GM21529 (cell line): ENCODE measurements around the gene AHNAK.
"Not testable (repeated sequence)": the region's sequence is repeated elsewhere in the genome, so short reads cannot be mapped to it uniquely, and the experiment has no call there.

Experiments used
- ATAC-seq: cut with Tn5 transposase; IDR thresholded peaks from one replicate; pipeline ENCODE4 v1.9.1; 2021; ENCODE audit not compliant: unreplicated experiment

AHNAK gene

DNA sequence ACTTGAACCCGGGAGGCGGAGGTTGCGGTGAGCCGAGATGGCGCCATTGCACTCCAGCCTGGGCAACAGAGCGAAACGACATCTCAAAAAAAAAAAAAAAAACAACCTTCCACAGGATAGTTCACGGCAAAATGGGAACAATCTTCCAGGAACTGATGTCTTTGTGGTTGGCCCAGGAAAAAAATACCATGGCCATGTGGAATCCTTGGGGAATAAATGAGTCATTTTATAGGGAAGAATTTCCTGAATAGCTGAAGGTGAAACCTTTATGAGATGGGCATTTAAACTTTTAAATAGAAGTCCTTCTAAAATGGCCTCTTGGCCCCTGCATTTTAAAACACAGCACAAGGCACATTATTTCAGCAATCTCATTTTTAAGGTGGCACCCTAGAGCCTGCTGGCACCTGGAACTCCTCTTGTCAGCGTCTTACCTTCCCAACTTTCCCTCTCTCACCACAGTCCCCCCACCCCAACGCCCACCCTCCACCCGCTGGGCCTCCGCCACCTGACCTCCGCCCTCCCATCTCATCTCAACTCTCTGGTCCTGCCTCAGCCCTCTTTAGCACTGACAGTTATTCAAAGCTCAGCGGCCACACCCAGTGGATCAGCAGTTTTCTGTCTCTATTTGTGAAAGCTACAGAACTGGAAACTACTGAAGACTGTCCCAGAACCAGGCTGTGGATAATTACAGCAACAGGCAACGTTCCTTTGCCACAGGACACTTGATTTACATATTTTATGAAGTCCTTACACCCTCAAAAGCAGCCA, 84.7 kb downstream of the AHNAK start:
- ATAC-seq, result no peak

DNA sequence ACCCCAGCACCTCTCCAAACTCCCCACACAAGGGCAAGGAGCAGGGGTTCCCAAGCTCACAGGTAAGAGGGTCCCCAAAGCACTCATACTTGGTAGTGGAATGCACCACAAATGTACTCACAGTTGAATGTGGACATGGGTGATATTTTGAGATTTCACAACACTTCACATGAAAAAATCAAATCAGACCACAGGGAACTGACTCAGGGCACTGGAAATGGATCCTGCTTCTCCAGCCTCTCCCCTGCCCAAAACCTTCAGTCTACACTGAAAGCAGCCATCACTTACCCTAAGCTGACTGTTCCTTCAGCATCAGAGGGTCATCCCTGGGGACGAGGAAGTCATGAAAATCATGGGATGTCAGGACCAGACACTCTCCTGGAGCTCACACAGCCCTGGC, 87.5 kb downstream of the AHNAK start:
- no peak for ATAC-seq

DNA sequence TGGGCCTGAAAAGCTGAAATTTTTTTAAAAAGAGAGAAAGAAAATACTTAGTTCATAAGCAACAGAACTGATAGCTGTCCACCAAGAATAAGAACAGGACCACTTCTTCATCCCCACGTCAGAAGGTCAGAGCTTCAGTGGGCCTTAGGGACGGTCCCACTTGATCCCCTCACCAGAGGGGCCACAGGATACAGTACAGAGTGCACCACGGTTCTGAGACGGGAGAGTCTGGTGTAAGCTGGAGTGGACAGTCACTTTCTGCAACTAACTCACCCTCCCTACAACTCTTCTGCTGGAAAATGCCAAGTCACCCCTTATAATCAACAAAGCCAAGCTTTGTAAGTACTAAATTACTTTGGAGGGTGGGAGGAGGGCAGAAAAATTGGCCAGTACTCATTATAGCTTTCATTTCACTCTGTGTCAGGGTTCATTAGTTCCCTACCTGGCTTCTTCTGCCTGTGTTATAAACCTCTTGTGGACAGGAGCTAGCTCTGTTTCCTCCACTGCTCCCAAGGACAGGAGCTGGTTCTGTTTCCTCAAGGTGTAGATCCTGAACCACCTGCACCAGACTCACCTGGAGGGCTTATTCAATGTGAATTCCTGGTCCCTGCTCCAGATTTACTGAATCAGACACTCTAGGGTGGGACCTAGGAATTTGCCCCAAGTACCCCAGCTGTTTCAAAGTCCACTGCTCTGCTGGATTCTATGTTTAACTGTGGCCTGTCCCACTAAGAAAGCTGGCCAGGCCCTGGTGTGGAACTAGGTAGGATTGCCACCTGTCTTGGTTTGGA, 88.2 kb downstream of the AHNAK start:
- ATAC-seq, result no peak

DNA sequence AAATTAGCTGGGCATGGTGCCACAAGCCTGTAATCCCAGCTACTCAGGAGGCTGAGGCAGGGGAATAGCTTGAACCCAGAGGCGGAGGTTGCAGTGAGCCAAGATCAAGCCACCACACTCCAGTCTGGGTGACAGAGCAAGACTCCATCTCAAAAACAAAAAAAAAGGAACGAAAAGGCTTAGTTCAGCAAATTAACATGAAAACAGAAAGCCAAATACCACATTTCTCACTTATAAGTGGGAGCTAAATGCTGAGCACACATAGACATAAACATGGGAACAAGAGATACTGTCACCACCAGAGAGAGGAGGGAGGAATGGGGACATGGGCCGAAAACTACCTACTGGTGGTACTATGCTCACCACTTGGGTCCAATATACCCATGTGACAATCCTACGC, 89.1 kb downstream of the AHNAK start:
- ATAC-seq, result no peak

DNA sequence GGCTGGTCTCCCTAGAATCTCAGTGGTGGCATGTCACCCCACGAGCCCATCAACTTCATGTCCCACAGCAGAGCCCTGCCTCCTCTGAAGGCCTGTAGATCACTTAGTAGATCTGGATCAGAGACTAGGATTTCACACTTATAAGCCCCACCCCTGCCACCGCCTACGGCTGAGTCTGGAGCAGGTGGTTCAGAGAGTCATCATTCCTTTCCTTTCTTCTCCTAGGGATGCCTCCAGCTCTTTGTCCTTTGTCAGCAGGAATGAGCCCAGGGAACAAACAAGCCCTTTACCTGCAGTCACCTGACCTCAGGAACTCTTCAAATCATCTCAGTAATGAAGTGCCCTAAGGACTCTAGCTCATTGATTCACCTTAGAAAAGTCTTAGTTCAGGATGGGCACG, 90.0 kb downstream of the AHNAK start:
- no peak for ATAC-seq

DNA sequence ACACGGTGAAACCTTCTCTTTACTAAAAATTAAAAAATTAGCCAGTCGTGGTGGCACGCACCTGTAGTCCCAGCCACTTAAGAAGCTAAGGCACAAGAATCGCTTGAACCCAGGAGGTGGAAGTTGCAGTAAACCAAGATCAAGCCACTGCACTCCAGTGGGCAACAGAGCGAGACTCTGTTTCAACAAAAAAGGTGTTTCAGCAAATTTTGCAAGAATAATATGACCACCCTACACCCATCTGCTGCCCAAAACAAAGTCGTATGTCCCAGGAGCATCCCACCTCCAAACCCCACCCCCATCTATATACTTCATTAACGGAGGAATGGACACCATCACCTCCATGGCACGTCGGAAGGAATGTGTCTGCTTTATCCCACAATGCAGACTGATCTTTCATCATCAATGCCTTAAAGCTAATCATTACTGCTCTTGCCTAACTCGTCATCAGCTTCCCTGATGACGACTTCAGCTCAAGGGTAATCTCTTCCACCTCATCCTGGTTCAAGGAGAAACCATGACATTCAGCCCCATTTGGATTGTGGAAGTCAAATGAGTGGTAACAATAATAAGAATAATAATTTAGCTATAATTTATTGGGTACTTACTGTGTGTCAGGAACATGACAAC, 93.7 kb downstream of the AHNAK start:
- no peak for ATAC-seq

DNA sequence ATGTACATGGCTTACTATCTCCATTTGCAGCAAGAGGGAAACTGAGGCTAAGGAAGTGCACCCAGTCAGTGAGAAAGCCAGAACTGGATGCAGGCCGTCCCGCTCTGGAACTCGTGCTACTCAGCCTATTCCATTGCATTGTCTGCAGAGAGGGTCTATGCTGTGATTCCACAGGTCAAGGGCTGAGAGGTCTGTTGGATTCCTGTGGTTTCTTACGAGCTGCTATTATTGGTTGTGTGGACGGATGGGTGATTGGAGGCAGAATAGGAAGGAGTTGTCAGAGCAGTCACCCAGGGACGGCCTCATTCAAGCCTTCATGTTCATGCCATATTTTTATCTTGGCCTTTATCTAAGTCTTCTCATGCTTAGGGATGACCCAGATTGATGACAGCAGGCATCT, 94.3 kb downstream of the AHNAK start:
- no peak for ATAC-seq

DNA sequence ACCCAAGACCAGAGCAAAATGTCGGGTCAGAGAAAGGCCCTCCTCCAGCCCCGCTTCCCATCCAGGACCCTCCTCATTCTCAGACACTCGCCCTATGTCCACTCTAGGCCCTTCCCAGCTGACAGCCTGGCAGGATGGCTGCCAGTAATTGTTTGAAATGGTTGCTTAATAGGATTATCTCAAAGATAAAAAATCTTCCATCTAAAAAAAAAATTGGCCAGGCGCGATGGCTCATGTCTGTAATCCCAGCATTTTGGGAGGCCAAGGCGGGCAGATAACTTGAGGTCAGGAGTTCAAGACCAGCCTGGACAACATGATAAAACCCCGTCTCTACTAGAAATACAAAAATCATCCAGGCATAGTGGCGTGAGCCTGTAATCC, 95.4 kb downstream of the AHNAK start:
- ATAC-seq, result no peak

DNA sequence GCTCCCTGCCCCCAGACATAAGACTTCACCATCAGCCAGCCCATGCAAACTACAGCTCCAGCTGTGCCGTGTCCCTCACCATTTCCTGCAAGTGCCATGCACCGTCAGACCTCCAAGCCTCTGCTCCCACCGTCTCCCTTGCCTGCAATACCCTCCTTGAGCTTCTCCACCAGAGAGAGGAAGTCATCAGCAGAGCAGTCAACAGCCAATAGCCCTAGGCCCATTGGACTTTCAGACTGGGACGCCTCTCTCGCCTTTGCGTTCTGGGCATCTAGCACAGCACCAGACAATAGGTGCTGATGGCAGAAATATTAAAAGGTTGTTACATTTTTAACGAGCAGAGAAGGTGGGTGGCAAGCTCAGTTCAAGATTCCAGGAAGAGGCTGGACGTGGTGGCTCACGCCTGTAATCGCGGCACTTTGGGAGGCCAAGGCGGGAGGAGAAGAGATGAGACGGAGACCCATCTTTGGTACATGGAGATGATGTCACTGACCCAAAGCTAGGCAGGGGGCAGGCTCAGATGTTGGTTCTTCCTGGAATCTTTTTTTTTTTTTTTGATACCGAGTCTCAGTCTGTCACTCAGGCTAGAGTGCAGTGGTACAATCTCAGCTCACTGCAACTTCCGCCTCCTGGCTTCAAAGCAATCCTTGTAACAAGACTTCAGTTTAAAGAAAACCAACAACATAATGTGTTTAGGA, 95.9 kb downstream of the AHNAK start:
- no peak for ATAC-seq

DNA sequence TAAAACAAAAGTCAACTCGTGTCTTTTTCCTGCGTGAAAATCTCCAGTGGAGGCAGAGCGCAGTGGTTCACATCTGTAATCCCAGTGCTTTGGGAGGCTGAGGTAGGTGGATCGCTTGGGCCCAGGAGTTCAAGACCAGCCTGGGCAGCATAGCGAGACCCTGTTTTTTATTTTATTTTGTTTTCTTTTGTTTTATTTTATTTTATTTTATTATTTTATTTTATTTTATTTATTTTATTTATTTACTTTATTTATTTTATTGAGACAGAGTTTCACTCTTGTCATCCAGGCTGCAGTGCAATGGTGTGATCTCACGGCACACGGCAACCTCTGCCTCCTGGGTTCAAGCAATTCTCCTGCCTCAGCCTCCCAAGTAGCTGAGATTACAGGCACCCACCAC, 96.7 kb downstream of the AHNAK start:
- ATAC-seq, result not testable (repeated sequence)

DNA sequence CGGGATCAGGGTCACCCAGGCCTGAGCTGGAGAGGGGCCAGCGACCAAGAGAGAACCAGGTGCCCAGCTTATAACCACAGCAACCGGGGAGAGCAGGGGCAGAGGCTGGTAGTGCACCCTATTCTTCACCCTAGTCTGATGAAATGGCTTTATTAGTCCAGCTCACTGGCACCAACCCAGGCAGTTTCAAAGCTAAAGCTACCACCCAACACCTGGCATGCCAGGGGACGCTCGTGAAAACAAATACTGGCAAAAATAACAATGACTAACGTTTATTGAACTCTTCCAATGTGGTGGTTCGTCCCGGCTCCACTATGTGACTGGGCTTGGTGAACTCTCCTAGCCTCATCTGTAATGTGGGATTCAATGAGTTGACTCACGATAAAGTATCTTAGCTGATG, 97.2 kb downstream of the AHNAK start:
- ATAC-seq, result no peak

DNA sequence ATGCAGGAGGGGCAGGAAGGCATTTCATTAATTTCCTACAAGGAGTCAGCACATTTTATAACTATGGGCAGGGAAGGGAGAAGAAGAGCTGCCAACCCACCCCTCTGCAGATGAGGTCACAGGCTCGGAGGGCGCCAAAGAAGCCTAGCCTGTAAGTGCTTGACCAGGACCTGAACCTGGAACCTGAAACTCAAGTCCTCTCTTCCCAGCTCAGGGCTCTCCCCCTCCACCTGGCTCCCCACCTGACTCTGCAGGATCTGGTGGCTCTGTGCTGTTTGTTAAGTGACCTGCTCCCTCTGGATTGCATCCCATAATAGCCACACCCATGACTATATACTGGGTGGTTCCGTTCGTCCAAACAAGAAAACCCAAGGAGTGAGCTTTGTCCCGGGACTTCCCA, 100.5 kb downstream of the AHNAK start:
- no peak for ATAC-seq

DNA sequence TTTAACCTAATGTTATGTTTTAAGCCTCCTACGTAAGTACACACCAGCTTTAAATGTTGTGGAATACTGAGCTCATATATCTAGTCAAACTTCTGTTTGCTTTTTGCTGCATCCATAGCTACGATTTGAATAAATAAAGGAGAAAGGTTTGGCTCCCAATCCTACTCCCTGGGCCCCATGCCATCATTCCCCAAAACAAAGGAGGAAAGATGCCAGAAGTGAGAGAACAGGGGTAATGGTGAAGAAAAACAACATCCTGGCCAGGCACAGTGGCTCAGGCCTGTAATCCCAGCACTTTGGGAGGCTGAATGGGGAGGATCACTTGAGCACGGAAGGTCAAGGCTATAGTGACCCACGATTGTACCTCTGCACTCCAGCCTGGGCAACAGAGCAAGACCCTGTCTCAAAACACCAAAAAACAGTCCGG, 101.3 kb downstream of the AHNAK start:
- ATAC-seq, result no peak

DNA sequence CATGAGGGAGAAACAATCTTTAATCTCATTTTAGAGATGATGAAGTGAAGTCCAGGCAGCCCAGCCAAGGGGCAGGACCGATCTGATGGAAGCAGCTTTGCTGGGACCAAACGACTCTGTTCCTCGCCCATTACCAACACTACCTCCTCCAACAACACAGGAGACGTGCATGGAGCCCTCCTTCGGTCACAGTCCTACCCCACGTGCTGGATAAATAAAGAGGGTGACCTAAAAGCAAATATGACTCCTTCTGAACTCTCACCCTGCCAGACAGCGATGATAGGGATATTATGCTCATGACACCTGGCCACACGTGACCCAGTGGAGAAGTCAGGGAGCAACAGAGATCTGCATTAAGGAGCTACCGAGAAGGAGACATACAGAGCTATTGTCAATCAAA, 101.8 kb downstream of the AHNAK start:
- no peak for ATAC-seq

DNA sequence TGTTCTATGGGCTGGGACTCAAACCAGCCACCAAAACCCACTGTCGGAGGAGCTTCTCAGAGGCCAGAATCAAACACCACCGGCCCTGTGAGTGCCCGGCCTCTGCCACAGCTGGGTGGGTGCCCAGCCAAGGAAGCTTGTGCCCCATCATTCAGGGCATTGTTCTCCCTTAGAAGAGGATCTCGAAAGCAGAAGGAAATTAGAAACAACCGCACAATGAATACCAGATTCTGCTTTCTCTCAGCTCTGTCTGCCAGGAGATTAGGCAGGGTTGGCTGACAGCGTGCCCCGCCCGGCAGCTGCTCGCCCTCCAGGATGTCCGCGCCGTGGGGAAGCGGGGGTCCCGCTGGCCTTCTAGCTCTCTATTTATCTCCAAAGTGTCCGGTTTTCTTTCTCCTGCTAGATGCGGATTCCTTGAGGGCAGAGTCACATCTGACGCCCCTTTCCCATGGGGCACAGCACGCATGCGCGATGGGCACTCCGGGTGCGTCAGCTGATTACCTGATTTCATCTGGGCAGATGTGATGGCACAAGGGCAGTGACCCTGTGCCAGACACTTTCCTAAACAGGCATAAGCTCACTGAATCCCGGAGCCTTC, 102.3 kb downstream of the AHNAK start:
- no peak for ATAC-seq

DNA sequence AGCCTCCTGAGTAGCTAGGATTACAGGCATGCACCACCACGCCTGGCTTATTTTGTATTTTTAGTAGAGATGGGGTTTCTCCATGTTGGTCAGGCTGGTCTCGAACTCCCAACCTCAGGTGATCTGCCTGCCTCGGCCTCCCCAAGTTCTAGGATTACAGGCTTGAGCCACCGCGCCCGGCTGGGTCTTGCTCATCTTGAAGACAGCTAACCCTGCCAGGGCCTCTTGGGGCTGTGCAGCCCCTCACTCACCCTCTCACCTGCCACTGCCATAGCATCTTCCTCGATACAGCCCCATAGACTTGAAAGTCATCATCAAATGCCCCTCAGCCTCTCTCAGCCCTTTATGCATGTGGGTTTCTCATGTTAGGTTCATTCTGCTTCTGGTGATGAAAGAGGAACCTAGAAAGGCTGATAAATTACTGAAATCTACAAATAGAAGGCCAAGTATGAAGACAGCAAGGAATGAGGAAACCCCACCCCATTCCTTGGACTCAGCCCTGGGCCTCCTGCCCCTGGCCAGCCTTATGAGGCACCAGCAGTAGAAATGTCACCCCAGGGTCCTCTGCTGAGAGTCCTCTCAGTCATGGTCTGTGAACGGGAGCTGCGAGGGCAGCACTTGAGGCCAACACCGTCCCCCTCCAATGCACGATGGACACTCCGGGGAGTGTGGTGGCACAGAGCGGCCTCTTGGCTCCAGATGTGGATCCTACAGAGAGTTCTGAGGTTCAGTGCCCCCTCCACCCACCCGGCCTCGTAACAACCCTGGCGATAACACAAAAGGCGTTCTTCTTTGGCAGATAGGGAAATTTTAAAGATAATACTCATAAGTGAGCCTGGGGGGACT, 103.0 kb downstream of the AHNAK start:
- ATAC-seq, result no peak

DNA sequence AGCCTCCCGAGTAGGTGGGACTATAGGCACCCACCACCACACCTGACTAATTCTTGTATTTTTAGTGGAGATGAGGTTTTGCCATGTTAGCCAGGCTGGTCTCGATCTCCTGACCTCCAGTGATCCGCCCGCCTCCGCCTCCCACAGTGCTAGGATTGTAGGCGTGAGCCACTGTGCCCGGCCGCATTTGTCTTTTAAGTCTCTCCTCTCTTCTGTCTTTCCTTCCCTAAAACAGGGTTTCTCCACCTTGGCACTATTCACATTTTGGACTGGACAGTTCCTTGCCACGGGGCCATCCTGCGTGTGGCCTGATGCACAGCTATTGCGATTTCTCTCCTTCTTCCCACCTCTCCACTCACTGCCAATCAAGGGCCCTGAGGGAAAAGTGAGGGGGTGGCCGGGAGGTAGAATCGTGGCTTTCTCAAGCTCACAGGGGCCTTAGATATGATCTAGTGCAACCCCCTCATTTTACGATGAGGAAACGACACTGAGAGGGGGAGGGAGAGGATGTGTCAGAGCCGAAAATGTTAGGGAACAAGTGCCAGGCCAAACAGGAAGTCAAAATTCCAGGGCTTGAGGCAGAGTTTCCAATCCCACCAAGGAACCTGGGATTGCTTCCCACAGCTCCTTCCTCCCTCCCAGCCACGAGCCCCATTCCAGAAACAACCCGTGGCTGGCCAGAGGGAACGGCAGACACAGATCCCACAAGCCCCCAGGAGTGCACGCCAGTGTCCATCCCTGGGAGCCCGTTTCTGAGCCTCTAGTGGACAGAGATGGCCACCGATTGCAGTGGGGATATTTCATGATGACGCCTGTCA, 106.6 kb downstream of the AHNAK start:
- ATAC-seq, result no peak

DNA sequence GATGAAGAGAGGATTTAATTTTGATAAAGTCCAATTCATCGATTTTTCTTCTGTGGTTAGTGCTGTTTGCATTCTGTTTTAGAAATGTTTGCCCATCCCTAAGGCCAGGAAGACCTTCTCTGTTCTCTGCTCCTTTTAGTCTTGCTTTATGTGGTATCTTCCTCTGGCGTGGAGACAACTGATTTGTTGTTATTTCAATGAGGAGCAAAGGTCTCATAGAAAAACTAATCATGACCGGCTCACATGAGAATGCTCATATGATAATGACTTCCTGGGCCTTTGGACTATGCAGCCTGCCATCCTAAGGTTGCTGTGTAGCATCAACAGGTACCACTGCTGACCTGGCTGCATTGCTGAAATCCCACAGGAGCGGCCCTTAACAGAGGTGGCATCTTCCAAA, 108.0 kb downstream of the AHNAK start:
- ATAC-seq, result no peak

DNA sequence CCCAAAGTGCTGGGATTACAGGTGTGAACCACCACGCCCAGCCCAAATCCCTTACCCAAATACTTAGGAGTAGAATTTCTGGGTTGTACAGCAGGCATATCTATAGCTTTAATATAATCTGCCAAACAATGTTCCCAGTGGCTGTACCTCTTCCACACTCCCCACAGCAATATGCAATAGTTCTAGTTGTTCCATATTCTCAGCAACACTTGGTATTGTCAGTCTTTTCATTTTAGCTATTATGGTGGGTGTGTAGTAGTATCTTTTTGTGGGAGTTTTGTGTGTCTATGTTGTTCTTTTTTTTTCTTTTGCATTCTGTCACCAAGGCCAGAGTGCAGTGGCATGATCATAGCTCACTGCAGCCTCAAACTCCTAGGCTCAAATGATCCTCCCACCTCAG, 109.0 kb downstream of the AHNAK start:
- ATAC-seq, result no peak
